GM23338 (cell line): ENCODE results near the gene HPRT1.

Experiments
- CREB1 ChIP-seq: fragments of 250-450 bp; sonication (Bioruptor Pico); IDR thresholded peaks from 2 replicates; pipeline ENCODE4 v1.5.0; 2020; ENCODE audit warnings: low read depth, mild to moderate bottlenecking, moderate library complexity
- CTCF ChIP-seq, 2 experiments: fragments of 200-600 bp in 1 of 2; sonication (generic) in 1 of 2; conservative IDR thresholded peaks; 2 replicates each; pipeline versions ENCODE4 v1.5.1 to v1.6.1; 2016 to 2017; ENCODE audit warnings: antibody characterized with exemption in 2 of 2, low read depth in 2 of 2, mild to moderate bottlenecking in 2 of 2, moderate library complexity in 1 of 2
- EZH2 ChIP-seq: fragments of 200-600 bp; sonication (generic); IDR thresholded peaks from one replicate; pipeline ENCODE4 v1.8.0; 2017; ENCODE audit warnings: antibody characterized with exemption, mild to moderate bottlenecking, low read depth; ENCODE audit not compliant: unreplicated experiment
- JUNB ChIP-seq: IDR thresholded peaks from one replicate; pipeline ENCODE4 v1.6.1; 2016; ENCODE audit warnings: antibody characterized with exemption; ENCODE audit not compliant: unreplicated experiment
- POLR2AphosphoS5 ChIP-seq: IDR thresholded peaks from 2 replicates; pipeline ENCODE4 v1.6.1; 2016; ENCODE audit warnings: antibody characterized with exemption, low read depth

GRCh38 chrX:134530845-134531244, 70.9 kb downstream of the HPRT1 start:
- TF ChIP-seq CTCF (conservative IDR thresholded peaks at IDR 0.05; ENCODE audit: low read depth in 2 of 2) = no peak
- no peak for TF ChIP-seq CREB1 (CRISPR knock-in tag)
- no peak for TF ChIP-seq POLR2AphosphoS5
- TF ChIP-seq EZH2 = no peak
- TF ChIP-seq JUNB = no peak
